K562 (cell line): Measurements from ENCODE around the gene CTF1. TPM values are rescaled to one million over a fixed set of nuclear protein-coding genes. Genes with fewer than 3 reads are reported as not detected.

Source experiments
- ATAC-seq: fragments of 200-7000 bp; cut with Tn5 transposase; 3 replicates; pipeline ENCODE4 v1.9.1; 2020; ENCODE audit warnings: moderate library complexity
- BruUV-seq: library from RNA; stranded (reverse); fragments of 400-500 nt; replicated peaks from 2 replicates; lab custom pipeline; 2021; lab: Mats Ljungman, UMichigan
- CTCF ChIA-PET: fragments of 300-600 bp; formaldehyde crosslinking; extraction: SDS; loops from one replicate; lab custom pipeline; 2021; ENCODE audit warnings: low intra/inter-chr PET ratio; lab: Yijun Ruan, JAX
- POLR2A ChIA-PET: fragments of 300-600, 350-650 bp; sonication (Branson Sonifier 250); formaldehyde crosslinking; extraction: SDS; loops from one replicate; lab custom pipeline; 2021; ENCODE audit warnings: antibody characterized with exemption, inconsistent platforms; lab: Yijun Ruan, JAX
- DNase-seq, 4 experiments: peaks; one replicate each; pipeline versions ENCODE4 v3.0.0 to v3.0.0-alpha.2; 2011 to 2018; ENCODE audit warnings: low spot score in 3 of 4, mixed read lengths in 3 of 4; ENCODE audit errors: extremely low read depth in 1 of 4
- FAIRE-seq: peaks from 2 replicates; lab custom pipeline; 2011; peaks lifted over from hg19 to GRCh38; lab: Jason Lieb, UNC
- H2AFZ ChIP-seq: 2 replicates; pipeline ENCODE4 v1.6.0; 2011; ENCODE audit warnings: low read depth, low read length, control low read depth, inconsistent platforms
- H3K27ac ChIP-seq: fragments of 200-600 bp; 3 replicates; pipeline ENCODE4 v1.8.0; 2011; ENCODE audit warnings: low read depth, mild to moderate bottlenecking, control low read depth, inconsistent platforms, low read length, moderate library complexity, mixed read lengths; ENCODE audit errors: extremely low read depth
- H3K27me3 ChIP-seq, 2 experiments: fragments of 300-600 bp in 1 of 2; 2 replicates in 1 of 2; 3 replicates in 1 of 2; pipeline versions ENCODE4 v1.6.0 to v1.8.0; 2011; ENCODE audit warnings: inconsistent platforms in 2 of 2, low read length in 2 of 2, mild to moderate bottlenecking in 1 of 2, mixed read lengths in 1 of 2, moderate library complexity in 1 of 2; ENCODE audit not compliant: control insufficient read depth in 2 of 2, insufficient read depth in 2 of 2
- H3K36me3 ChIP-seq: fragments of 300-600 bp; 3 replicates; pipeline ENCODE4 v1.8.0; 2011; ENCODE audit warnings: mild to moderate bottlenecking, low read length, inconsistent platforms; ENCODE audit not compliant: control insufficient read depth, insufficient read depth
- H3K4me1 ChIP-seq, 2 experiments: fragments of 200-600 bp in 1 of 2; replicated peaks in 1 of 2; 2 replicates in 1 of 2; 3 replicates in 1 of 2; pipeline versions ENCODE4 v1.5.1 to v1.8.0; 2011; ENCODE audit warnings: inconsistent platforms in 2 of 2, low read length in 2 of 2, mild to moderate bottlenecking in 1 of 2, mixed read lengths in 1 of 2, moderate library complexity in 1 of 2; ENCODE audit not compliant: control insufficient read depth in 2 of 2, insufficient read depth in 2 of 2
- H3K4me2 ChIP-seq: 2 replicates; pipeline ENCODE4 v1.6.1; 2011; ENCODE audit warnings: low read length, control low read depth, inconsistent platforms, mixed read lengths; ENCODE audit not compliant: insufficient read depth
- H3K4me3 ChIP-seq: fragments of 200-600 bp; sonication (generic), shearing (Covaris generic); 2 replicates; pipeline ENCODE4 v1.5.1; 2016; ENCODE audit warnings: control low read depth, inconsistent platforms
- H3K79me2 ChIP-seq: fragments of 200-600 bp; 3 replicates; pipeline ENCODE4 v1.8.0; 2011; ENCODE audit warnings: low read length, inconsistent platforms; ENCODE audit not compliant: control insufficient read depth, insufficient read depth
- H3K9ac ChIP-seq, 2 experiments: 2 replicates each; pipeline versions ENCODE4 v1.6.0 to v1.6.1; 2011; ENCODE audit warnings: low read depth in 2 of 2, low read length in 2 of 2, control low read depth in 1 of 2, inconsistent platforms in 1 of 2, mild to moderate bottlenecking in 1 of 2, mixed read lengths in 1 of 2; ENCODE audit not compliant: insufficient read depth in 1 of 2
- H3K9me1 ChIP-seq: one replicate; pipeline ENCODE4 v1.6.0; 2011; ENCODE audit warnings: inconsistent platforms, mild to moderate bottlenecking, low read length, moderate library complexity; ENCODE audit not compliant: control insufficient read depth, insufficient read depth
- H3K9me3 ChIP-seq: replicated peaks from 2 replicates; pipeline ENCODE4 v1.5.1; 2011; ENCODE audit warnings: low read depth, low read length, inconsistent platforms; ENCODE audit not compliant: control insufficient read depth, insufficient read depth
- H4K20me1 ChIP-seq: replicated peaks from 2 replicates; pipeline ENCODE4 v1.6.1; 2011; ENCODE audit warnings: low read length, inconsistent platforms, mixed read lengths; ENCODE audit not compliant: control insufficient read depth, insufficient read depth
- BCLAF1 ChIP-seq, 2 experiments: fragments of 450-650 bp in 1 of 2; IDR thresholded peaks; 2 replicates each; pipeline ENCODE4 v1.6.1; 2011 to 2017; ENCODE audit warnings: low read depth in 2 of 2, antibody characterized with exemption in 1 of 2, borderline replicate concordance in 1 of 2, low read length in 1 of 2, mild to moderate bottlenecking in 1 of 2, mixed read lengths in 1 of 2; ENCODE audit not compliant: control insufficient read depth in 1 of 2
- CEBPG ChIP-seq, 3 experiments: fragments of 200-800 bp in 1 of 3; sonication (Bioruptor generic) in 1 of 3; sonication (generic) in 1 of 3; formaldehyde crosslinking in 1 of 3; IDR thresholded peaks in 2 of 3; conservative IDR thresholded peaks in 1 of 3; 2 replicates each; pipeline versions ENCODE4 v1.6.1 to v1.8.0; 2016 to 2022; ENCODE audit warnings: missing compliant biosample characterization in 2 of 3, missing genetic modification characterization in 2 of 3, mild to moderate bottlenecking in 1 of 3, missing genetic modification reagents in 1 of 3
- ESRRB ChIP-seq: fragments of 250-450 bp; sonication (Bioruptor Pico); IDR thresholded peaks from 2 replicates; pipeline ENCODE4 v1.5.0; 2020; ENCODE audit warnings: mild to moderate bottlenecking, moderate library complexity, borderline replicate concordance
- MAFK ChIP-seq: IDR thresholded peaks from 2 replicates; pipeline ENCODE4 v1.6.1; 2011; ENCODE audit warnings: low read length, improper control_type of control experiment
- PHF20 ChIP-seq: fragments of 450-650 bp; IDR thresholded peaks from 2 replicates; pipeline ENCODE4 v1.6.1; 2018; ENCODE audit not compliant: partially characterized antibody
- SPI1 ChIP-seq: IDR thresholded peaks from 2 replicates; pipeline ENCODE4 v1.6.1; 2011; ENCODE audit warnings: low read depth, low read length, control low read depth, borderline replicate concordance
- ZNF133 ChIP-seq: fragments of 250-450 bp; sonication (Bioruptor Pico); IDR thresholded peaks from 2 replicates; pipeline ENCODE4 v1.4.0; 2020; ENCODE audit warnings: mild to moderate bottlenecking
- ZNF143 ChIP-seq: sonication (generic); formaldehyde crosslinking; IDR thresholded peaks from 2 replicates; pipeline ENCODE4 v1.9.0; 2022; ENCODE audit warnings: mild to moderate bottlenecking, missing genetic modification reagents
- ZNF24 ChIP-seq: fragments of 450-650 bp; IDR thresholded peaks from 2 replicates; pipeline ENCODE4 v1.6.1; 2016
- ZSCAN32 ChIP-seq: fragments of 450-650 bp; formaldehyde crosslinking; IDR thresholded peaks from 2 replicates; pipeline ENCODE4 v1.4.0; 2020; ENCODE audit warnings: mild to moderate bottlenecking, moderate library complexity
- WGBS: fragments of 100-300 bp; shearing (Covaris generic); methylation state at CpG from one replicate; pipeline ENCODE4 v1.1.6; 2016; ENCODE audit warnings: low coverage, mixed read lengths; ENCODE audit not compliant: insufficient coverage; ENCODE audit errors: missing lambda C conversion rate; 5-methylcytosine and 5-hydroxymethylcytosine counted together
- in situ Hi-C: fragments of 300-500 bp; cut with MboI; formaldehyde crosslinking; loops from 4 replicates; pipeline ENCODE4 v1.15.0; 2018; ENCODE audit warnings: inconsistent platforms, mixed read lengths
- intact Hi-C: fragments of 100-400 bp; cut with micrococcal nuclease; formaldehyde crosslinking; loops from 2 replicates; pipeline ENCODE4 v1.14.2; 2022
- polyA plus RNA-seq, 8 experiments: library from polyadenylated mRNA; depleted of rRNA in 4 of 8; stranded (reverse) in 5 of 8; unstranded in 3 of 8; fragments of >200 nt; fragmentation: Nextera tagmentation in 2 of 8; fragmentation: Illumina TruSeq in 1 of 8; extraction: Ambion mirVana in 2 of 8; extraction: Trizol in 1 of 8; gene quantifications; 2 replicates each; pipeline versions ENCODE4 v1.2.1 to v1.2.3, GENCODE V29; 2011 to 2014; ENCODE audit warnings: inconsistent platforms in 1 of 8, missing spikeins in 1 of 8
- total RNA-seq, 7 experiments: library from RNA; depleted of rRNA in 6 of 7; stranded (reverse); fragments of >200 nt in 6 of 7; fragmentation: Illumina TruSeq in 2 of 7; extraction: Trizol in 2 of 7; gene quantifications; 2 replicates each; pipeline versions ENCODE4 v1.2.1 to v1.2.3, GENCODE V29; 2011 to 2021; ENCODE audit warnings: low replicate concordance in 1 of 7

The CTF1 gene
- total and polyA plus RNA-seq, 9 of the 15 experiments (the other 6 are each of a cell fraction or from before 2014, with no cell fraction given): 0.24 to 2.5 (median 0.44) TPM

GRCh38 chr16:30882429-30883310 lies 13.7 kb upstream of the CTF1 start:
- CTCF ChIA-PET: no interaction called here
- no peak for DNase-seq
- Histone ChIP-seq H3K9me3 (no peaks in the 10 kb centered on the region), H3K4me3 (no peak overlapping the region), H3K27ac (no peak overlapping the region), H3K27me3 (no peaks in the 10 kb centered on the region), H3K4me2 (no peak overlapping the region), H2AFZ (no peak overlapping the region), H3K9ac (peak overlapping the region in 1 of 2 experiments; percentile 75; a peak in 1 of 4 replicates), H3K4me1 (peaks cover 0 to 5% of the 10 kb centered on the region in 2 experiments; a peak in 2 of 5 replicates), H3K79me2 (no peaks in the 10 kb centered on the region), H3K9me1 (no peaks in the 10 kb centered on the region), H3K36me3 (peaks cover 32% of the 10 kb centered on the region; the same call in 1 of the 3 replicates), H4K20me1 (no peaks in the 10 kb centered on the region)
- POLR2A ChIA-PET: interaction anchor here (1.7 kb wide), 1 partner anchor 19 kb away, joined by 5 read pairs; no protein-coding TSS in a partner anchor
- TF ChIP-seq SPI1 (0 out of 2 replicates have a peak, but pooled peaks have one; percentile 47), ZNF24 (no peak)
- in situ Hi-C loops: no loop called here
- ATAC-seq: peak; percentile 44; the same call in 2 of the 3 replicates
- no TSS peak for BruUV-seq
- FAIRE-seq: no peak
- intact Hi-C loops: no loop called here
- WGBS: 70% methylated on average over 4 of the region's 4 CpGs

GRCh38 chr16:30884760-30885159 lies 11.7 kb upstream of the CTF1 start:
- DNase-seq (no peak), FAIRE-seq (no peak), ATAC-seq (no peak)
- H3K27ac ChIP-seq: no peak overlapping the region
- BruUV-seq: no TSS peak
- H3K4me2 ChIP-seq: no peak overlapping the region
- no peaks in the 10 kb centered on the region for H4K20me1 ChIP-seq
- WGBS: 71% methylated on average over 3 of the region's 3 CpGs
- ChIA-PET CTCF (no interaction called here), POLR2A (interaction anchor here (1.4 kb wide), 1 partner anchor 10 kb away, joined by 4 read pairs; no protein-coding TSS in a partner anchor)
- H3K27me3 ChIP-seq: no peaks in the 10 kb centered on the region
- H3K9ac ChIP-seq: no peak overlapping the region
- H3K4me3 ChIP-seq: no peak overlapping the region
- no peaks in the 10 kb centered on the region for H3K79me2 ChIP-seq
- peaks cover 0 to 9% of the 10 kb centered on the region in 2 experiments; a peak in 2 of 5 replicates for H3K4me1 ChIP-seq
- H2AFZ ChIP-seq: no peak overlapping the region
- in situ Hi-C loops (no loop called here), intact Hi-C loops (no loop called here)
- H3K9me3 ChIP-seq: no peaks in the 10 kb centered on the region
- peaks cover 41% of the 10 kb centered on the region; the same call in 2 of the 3 replicates for H3K36me3 ChIP-seq
- no peaks in the 10 kb centered on the region for H3K9me1 ChIP-seq
- TF ChIP-seq ZNF143 (no peak), ESRRB (CRISPR knock-in tag) (no peak), BCLAF1 (IDR thresholded peaks at IDR 0.05; ENCODE audit: borderline replicate concordance in 1 of 2, control insufficient read depth in 1 of 2, low read depth in 2 of 2, low read length in 1 of 2) (no peak), PHF20 (no peak), MAFK (no peak), CEBPG (CRISPR knock-in tag; IDR thresholded peaks at IDR 0.05) (no peak), CEBPG (tag; conservative IDR thresholded peaks at IDR 0.05 in 1 of 2, IDR thresholded peaks at IDR 0.05 in 1 of 2) (no peak), ZNF133 (no peak), ZSCAN32 (CRISPR knock-in tag) (no peak)
